Small intestine (tissue), 7 donors: ENCODE measurements around the gene CHMP2A. TPM values are rescaled to one million over a fixed set of nuclear protein-coding genes. Genes with fewer than 3 reads are reported as not detected.

ENCODE experiments used
- DNase-seq, 2 donors: peaks; one replicate each; pipeline versions ENCODE4 v3.0.0 to v3.0.0-alpha.2; 2013
- FAIRE-seq: peaks from 2 replicates; lab custom pipeline; 2012; peaks lifted over from hg19 to GRCh38; lab: Jason Lieb, UNC
- H3K27ac ChIP-seq, 3 donors: one replicate each; pipeline ENCODE4 v1.5.1; 2013; ENCODE audit warnings: low read length in 2 of 3, mild to moderate bottlenecking in 2 of 3, control low read depth in 1 of 3, inconsistent platforms in 1 of 3, low read depth in 1 of 3, moderate library complexity in 1 of 3
- H3K27me3 ChIP-seq, 3 donors: one replicate each; pipeline ENCODE4 v1.6.1; 2013; ENCODE audit warnings: low read length in 3 of 3, inconsistent platforms in 1 of 3; ENCODE audit not compliant: control insufficient read depth in 3 of 3, insufficient read depth in 3 of 3
- H3K36me3 ChIP-seq, 3 donors: one replicate each; pipeline ENCODE4 v1.6.1; 2013; ENCODE audit warnings: low read length in 3 of 3, inconsistent platforms in 1 of 3, low read depth in 1 of 3, mild to moderate bottlenecking in 1 of 3, moderate library complexity in 1 of 3; ENCODE audit not compliant: control insufficient read depth in 3 of 3, insufficient read depth in 2 of 3
- H3K4me1 ChIP-seq, 3 donors: one replicate each; pipeline ENCODE4 v1.6.1; 2013; ENCODE audit warnings: low read length in 2 of 3, inconsistent platforms in 1 of 3, low read depth in 1 of 3, mild to moderate bottlenecking in 1 of 3, moderate library complexity in 1 of 3; ENCODE audit not compliant: control insufficient read depth in 3 of 3, insufficient read depth in 2 of 3
- H3K4me3 ChIP-seq, 3 donors: one replicate each; pipeline ENCODE4 v1.5.1; 2013; ENCODE audit warnings: low read length in 3 of 3, control low read depth in 1 of 3, inconsistent platforms in 1 of 3, low read depth in 1 of 3, mild to moderate bottlenecking in 1 of 3, moderate library complexity in 1 of 3
- H3K9me3 ChIP-seq, 2 donors: one replicate each; pipeline ENCODE4 v1.6.1; 2013; ENCODE audit warnings: low read depth in 1 of 2, low read length in 1 of 2; ENCODE audit not compliant: control insufficient read depth in 2 of 2, insufficient read depth in 1 of 2
- WGBS, 3 donors: extraction: QIAGEN DNeasy Blood & Tissue Kit; methylation state at CpG; one replicate each; pipeline ENCODE4 v1.1.7; 2013; 5-methylcytosine and 5-hydroxymethylcytosine counted together
- polyA plus RNA-seq, 4 donors: library from polyadenylated mRNA; stranded (reverse) in 3 of 4; unstranded in 1 of 4; fragments of 200-250 nt in 3 of 4; fragments of 120-200 nt in 1 of 4; gene quantifications; one replicate each; pipeline versions ENCODE4 v1.2.1 to v1.2.3, GENCODE V29; 2013
- donor health status: healthy with polysubstance abuse.
- donor health status: control.
- donor health status: control.
- donor health status: Bipolar disorder and iron deficiency.
- donor health status: healthy.

Gene CHMP2A
- polyA plus RNA-seq, 4 donors, result 131 to 384 (median 235) TPM

GRCh38 chr19:58555920-58556621 lies 1.2 kb upstream of the CHMP2A start:
- 76 to 85% (median 84%) methylated on average over 15 to 16 of the region's 16 CpGs for WGBS, 3 donors
- no peak overlapping the region for H3K27ac ChIP-seq
- H3K4me3 ChIP-seq, result no peak overlapping the region
- peaks cover 0 to 33% (median 4%) of the 10 kb centered on the region in 3 donors for H3K4me1 ChIP-seq
- no peak for DNase-seq
- H3K27me3 ChIP-seq, result peaks cover 0 to 2% (median 0%) of the 10 kb centered on the region in 3 donors
- no peaks in the 10 kb centered on the region for H3K9me3 ChIP-seq
- no peak for FAIRE-seq
- peaks cover 12 to 52% (median 17%) of the 10 kb centered on the region in 3 donors for H3K36me3 ChIP-seq

- peak overlapping the region; percentile 17 to 80 (median 67) for H3K4me3 ChIP-seq
- no peak for FAIRE-seq
- DNase-seq, result no peak
- peaks cover 14 to 58% (median 20%) of the 10 kb centered on the region in 3 donors for H3K36me3 ChIP-seq
- H3K27me3 ChIP-seq, result no peaks in the 10 kb centered on the region
- peak overlapping the region; percentile 64 to 97 (median 94) for H3K27ac ChIP-seq
- H3K4me1 ChIP-seq, result peaks cover 0 to 32% (median 4%) of the 10 kb centered on the region in 3 donors
- WGBS, 3 donors, result 39 to 42% (median 40%) methylated on average over 4 of the region's 4 CpGs
- H3K9me3 ChIP-seq, result no peaks in the 10 kb centered on the region
Measured at GRCh38 chr19:58555369-58555885, 522 bp upstream of the CHMP2A start.

GRCh38 chr19:58553799-58554493 lies 959 bp downstream of the CHMP2A start:
- FAIRE-seq, result no peak
- peak overlapping the region; percentile 60 to 80 (median 67) for H3K4me3 ChIP-seq
- no peaks in the 10 kb centered on the region for H3K9me3 ChIP-seq
- WGBS, 3 donors, result 21 to 33% (median 26%) methylated on average over 18 of the region's 18 CpGs
- DNase-seq, result peak in 1 of 2 donors; percentile 41
- peaks cover 0 to 22% (median 4%) of the 10 kb centered on the region in 3 donors for H3K4me1 ChIP-seq
- no peaks in the 10 kb centered on the region for H3K27me3 ChIP-seq
- peak overlapping the region; percentile 86 to 97 (median 94) for H3K27ac ChIP-seq
- H3K36me3 ChIP-seq, result peaks cover 17 to 73% (median 24%) of the 10 kb centered on the region in 3 donors

- FAIRE-seq (no peak), DNase-seq (no peak)
- H3K36me3 ChIP-seq, result peaks cover 24 to 86% (median 31%) of the 10 kb centered on the region in 3 donors
- no peak overlapping the region for H3K4me3 ChIP-seq
- H3K27me3 ChIP-seq, result no peaks in the 10 kb centered on the region
- H3K27ac ChIP-seq, result no peak overlapping the region
- 85 to 91% (median 88%) methylated on average over 2 of the region's 2 CpGs for WGBS, 3 donors
- H3K9me3 ChIP-seq, result no peaks in the 10 kb centered on the region
- H3K4me1 ChIP-seq, result peaks cover 0 to 22% (median 4%) of the 10 kb centered on the region in 3 donors
Measured at GRCh38 chr19:58552655-58553054, 2.2 kb downstream of the CHMP2A start.

GRCh38 chr19:58551577-58552471 lies 3.1 kb downstream of the CHMP2A start:
- 92 to 96% (median 94%) methylated on average over 18 of the region's 18 CpGs for WGBS, 3 donors
- H3K27ac ChIP-seq, result no peak overlapping the region
- no peaks in the 10 kb centered on the region for H3K9me3 ChIP-seq
- peaks cover 27 to 88% (median 31%) of the 10 kb centered on the region in 3 donors for H3K36me3 ChIP-seq
- peaks cover 0 to 19% (median 4%) of the 10 kb centered on the region in 3 donors for H3K4me1 ChIP-seq
- FAIRE-seq (no peak), DNase-seq (no peak)
- no peaks in the 10 kb centered on the region for H3K27me3 ChIP-seq
- H3K4me3 ChIP-seq, result no peak overlapping the region

GRCh38 chr19:58551123-58551497 lies 3.8 kb downstream of the CHMP2A start:
- FAIRE-seq, result no peak
- peaks cover 27 to 84% (median 28%) of the 10 kb centered on the region in 3 donors for H3K36me3 ChIP-seq
- WGBS, 3 donors, result 33 to 40% (median 39%) methylated on average over 1 of the region's 1 CpG

GRCh38 chr19:58550362-58551122 lies 4.4 kb downstream of the CHMP2A start:
- no peak overlapping the region for H3K27ac ChIP-seq
- FAIRE-seq (no peak), DNase-seq (no peak)
- H3K4me3 ChIP-seq, result no peak overlapping the region
- peaks cover 5 to 19% (median 14%) of the 10 kb centered on the region in 3 donors for H3K4me1 ChIP-seq
- H3K9me3 ChIP-seq, result no peaks in the 10 kb centered on the region
- 86 to 91% (median 89%) methylated on average over 12 to 13 of the region's 13 CpGs for WGBS, 3 donors
- H3K27me3 ChIP-seq, result no peaks in the 10 kb centered on the region
- H3K36me3 ChIP-seq, result peaks cover 24 to 83% (median 27%) of the 10 kb centered on the region in 3 donors

More at GRCh38 chr19:58551123-58551497, 3.8 kb downstream of the CHMP2A start:
- peaks cover 5 to 19% (median 10%) of the 10 kb centered on the region in 3 donors for H3K4me1 ChIP-seq
- DNase-seq, result no peak
- H3K9me3 ChIP-seq, result no peaks in the 10 kb centered on the region
- no peak overlapping the region for H3K4me3 ChIP-seq
- no peak overlapping the region for H3K27ac ChIP-seq
- H3K27me3 ChIP-seq, result no peaks in the 10 kb centered on the region
